Keratinocyte (primary cell): ENCODE results near the gene SIPA1L3. TPM values are rescaled to one million over a fixed set of nuclear protein-coding genes. Genes with fewer than 3 reads are reported as not detected.

ENCODE experiments used
- DNase-seq: peaks from one replicate; pipeline ENCODE4 v3.0.0-alpha.2; 2011; ENCODE audit warnings: low read depth, missing footprints, low spot score
- FAIRE-seq: peaks from 2 replicates; lab custom pipeline; 2011; peaks lifted over from hg19 to GRCh38; lab: Jason Lieb, UNC
- H2AFZ ChIP-seq: 2 replicates; pipeline ENCODE4 v1.6.0; 2012; ENCODE audit warnings: low read length, control low read depth, inconsistent platforms; ENCODE audit not compliant: control insufficient read depth
- H3K27ac ChIP-seq: 2 replicates; pipeline ENCODE4 v1.5.1; 2011; ENCODE audit warnings: low read length; ENCODE audit not compliant: control insufficient read depth, insufficient read depth
- H3K27me3 ChIP-seq: 3 replicates; pipeline ENCODE4 v1.6.0; 2011; ENCODE audit warnings: low read length; ENCODE audit not compliant: control insufficient read depth, insufficient read depth; ENCODE audit errors: extremely low read depth
- H3K36me3 ChIP-seq, 2 experiments: 2 replicates in 1 of 2; 3 replicates in 1 of 2; pipeline ENCODE4 v1.5.1; 2011; ENCODE audit warnings: low read length in 2 of 2, mild to moderate bottlenecking in 1 of 2; ENCODE audit not compliant: control insufficient read depth in 2 of 2, insufficient read depth in 2 of 2; ENCODE audit errors: extremely low read depth in 1 of 2
- H3K4me1 ChIP-seq: 3 replicates; pipeline ENCODE4 v1.5.1; 2011; ENCODE audit warnings: low read length; ENCODE audit not compliant: control insufficient read depth, insufficient read depth; ENCODE audit errors: extremely low read depth
- H3K4me2 ChIP-seq: 3 replicates; pipeline ENCODE4 v1.6.0; 2011; ENCODE audit warnings: low read depth, low read length; ENCODE audit not compliant: control insufficient read depth, insufficient read depth; ENCODE audit errors: extremely low read depth
- H3K4me3 ChIP-seq, 3 experiments: fragments of 200-600 bp in 1 of 3; sonication (generic) in 1 of 3; 2 replicates in 2 of 3; 3 replicates in 1 of 3; pipeline ENCODE4 v1.5.1; 2011 to 2016; ENCODE audit warnings: low read length in 3 of 3, mild to moderate bottlenecking in 3 of 3, control low read depth in 2 of 3, inconsistent platforms in 1 of 3, low read depth in 1 of 3, mixed read lengths in 1 of 3, mixed run types in 1 of 3, moderate library complexity in 1 of 3; ENCODE audit not compliant: control insufficient read depth in 2 of 3, insufficient read depth in 2 of 3; ENCODE audit errors: extremely low read depth in 1 of 3
- H3K79me2 ChIP-seq: 2 replicates; pipeline ENCODE4 v1.6.0; 2012; ENCODE audit warnings: low read length; ENCODE audit not compliant: control insufficient read depth, insufficient read depth
- H3K9ac ChIP-seq: 3 replicates; pipeline ENCODE4 v1.6.0; 2011; ENCODE audit warnings: low read length; ENCODE audit not compliant: control insufficient read depth, insufficient read depth; ENCODE audit errors: extremely low read depth
- H3K9me1 ChIP-seq: 3 replicates; pipeline ENCODE4 v1.6.0; 2011; ENCODE audit warnings: low read length; ENCODE audit not compliant: control insufficient read depth, insufficient read depth; ENCODE audit errors: extremely low read depth
- H3K9me3 ChIP-seq: 2 replicates; pipeline ENCODE4 v1.5.1; 2012; ENCODE audit warnings: low read depth, low read length; ENCODE audit not compliant: control insufficient read depth
- H4K20me1 ChIP-seq: 3 replicates; pipeline ENCODE4 v1.6.0; 2011; ENCODE audit warnings: low read length; ENCODE audit not compliant: control insufficient read depth, insufficient read depth; ENCODE audit errors: extremely low read depth
- CTCF ChIP-seq, 3 experiments: IDR thresholded peaks in 1 of 3; conservative IDR thresholded peaks in 1 of 3; optimal IDR thresholded peaks in 1 of 3; 2 replicates in 2 of 3; 3 replicates in 1 of 3; pipeline versions ENCODE3 to v1.5.1; 2011; ENCODE audit warnings: low read length in 3 of 3, mild to moderate bottlenecking in 3 of 3, moderate library complexity in 2 of 3, control low read depth in 1 of 3, inconsistent platforms in 1 of 3; ENCODE audit not compliant: insufficient read depth in 2 of 3; ENCODE audit errors: extremely low read depth in 1 of 3
- EZH2 ChIP-seq: IDR thresholded peaks from one replicate; pipeline ENCODE4 v1.6.1; 2012; ENCODE audit warnings: inconsistent platforms, mild to moderate bottlenecking, low read length, moderate library complexity
- dilution Hi-C: fragments of 300-500 bp; cut with MboI; formaldehyde crosslinking; loops from one replicate; pipeline ENCODE4 v1.7.0; 2020; ENCODE audit warnings: low sequenced_read_pairs; ENCODE audit not compliant: extremely low pct_ligation_motif_present
- polyA plus RNA-seq, 5 experiments: library from polyadenylated mRNA; depleted of rRNA in 3 of 5; stranded (reverse) in 3 of 5; stranded (forward) in 1 of 5; unstranded in 1 of 5; fragments of >200 nt; gene quantifications; 1 replicate in 1 of 5; 2 replicates in 3 of 5; 3 replicates in 1 of 5; pipeline versions ENCODE4 v1.2.1 to v1.2.3, GENCODE V29; 2011 to 2012; ENCODE audit warnings: missing spikeins in 2 of 5, low read depth in 1 of 5, low replicate concordance in 1 of 5

SIPA1L3 gene
- polyA plus RNA-seq, 1 donor (not counting 4 experiments of a cell fraction or from before 2014, with no cell fraction given): 8.0 TPM

DNA sequence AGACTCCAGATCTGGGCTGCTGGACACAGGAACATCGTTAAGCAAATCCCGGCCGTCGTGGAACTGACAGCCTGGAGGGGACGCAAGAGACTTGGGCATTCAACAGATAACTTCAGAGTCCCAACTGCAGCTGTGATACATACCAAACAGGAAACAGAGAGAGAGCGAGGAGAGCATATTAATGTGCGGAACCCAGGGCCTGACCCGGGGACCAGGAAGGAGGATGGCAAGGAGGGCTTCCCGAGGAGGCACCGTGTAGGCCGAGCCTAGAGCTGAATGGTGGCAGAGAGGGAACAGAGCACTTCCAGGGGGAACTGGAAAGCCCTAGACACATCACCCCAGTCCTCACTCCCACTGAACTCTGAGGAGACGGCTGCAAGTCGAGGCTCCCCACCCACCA, 68.1 kb downstream of the SIPA1L3 start:
- H3K79me2 ChIP-seq: peaks cover 10% of the 10 kb centered on the region
- DNase-seq (no peak), FAIRE-seq (no peak)

GRCh38 chr19:37975596-37976515, 68.8 kb downstream of the SIPA1L3 start:
- Histone ChIP-seq H2AFZ (no peak overlapping the region), H3K9me1 (no peaks in the 10 kb centered on the region), H3K27ac (no peak overlapping the region), H3K27me3 (no peaks in the 10 kb centered on the region), H3K4me2 (no peak overlapping the region), H3K79me2 (peaks cover 4% of the 10 kb centered on the region), H4K20me1 (no peaks in the 10 kb centered on the region), H3K4me1 (peaks cover 30% of the 10 kb centered on the region), H3K36me3 (no peaks in the 10 kb centered on the region), H3K9me3 (no peaks in the 10 kb centered on the region), H3K4me3 (no peak overlapping the region), H3K9ac (no peak overlapping the region)
- FAIRE-seq: no peak
- dilution Hi-C loops: no loop called here
- no peak for TF ChIP-seq CTCF (optimal IDR thresholded peaks at IDR 0.05 in 1 of 3, IDR thresholded peaks at IDR 0.05 in 1 of 3, conservative IDR thresholded peaks at IDR 0.05 in 1 of 3; ENCODE audit: extremely low read depth in 1 of 3, insufficient read depth in 2 of 3, low read length in 3 of 3)
- TF ChIP-seq EZH2: no peak
- no peak for DNase-seq

More for the DNA sequence above, 68.1 kb downstream of the SIPA1L3 start:
- H3K27me3 ChIP-seq: no peaks in the 10 kb centered on the region
- H4K20me1 ChIP-seq: no peaks in the 10 kb centered on the region
- no peak overlapping the region for H3K4me3 ChIP-seq
- H3K9ac ChIP-seq: no peak overlapping the region
- H3K9me3 ChIP-seq: peaks cover 4% of the 10 kb centered on the region
- H3K9me1 ChIP-seq: no peaks in the 10 kb centered on the region
- H3K4me1 ChIP-seq: peaks cover 26% of the 10 kb centered on the region
- TF ChIP-seq EZH2 (no peak), CTCF (optimal IDR thresholded peaks at IDR 0.05 in 1 of 3, IDR thresholded peaks at IDR 0.05 in 1 of 3, conservative IDR thresholded peaks at IDR 0.05 in 1 of 3; ENCODE audit: extremely low read depth in 1 of 3, insufficient read depth in 2 of 3, low read length in 3 of 3) (no peak)
- dilution Hi-C loops: no loop called here
- no peak overlapping the region for H3K27ac ChIP-seq
- no peaks in the 10 kb centered on the region for H3K36me3 ChIP-seq
- H3K4me2 ChIP-seq: no peak overlapping the region
- no peak overlapping the region for H2AFZ ChIP-seq
